Lower leg skin (tissue), 3 donors: Measurements from ENCODE around the gene DMD.

ENCODE experiments used
- CTCF ChIP-seq, 3 donors: fragments of 450-650 bp; IDR thresholded peaks; one replicate each; pipeline ENCODE4 v1.5.1; 2016; ENCODE audit warnings: antibody characterized with exemption in 3 of 3, mild to moderate bottlenecking in 3 of 3, moderate library complexity in 2 of 3
- POLR2A ChIP-seq, 2 donors: fragments of 450-650 bp; IDR thresholded peaks; one replicate each; pipeline ENCODE4 v1.6.1; 2016 to 2017; ENCODE audit warnings: antibody characterized with exemption in 2 of 2, mild to moderate bottlenecking in 1 of 2, moderate library complexity in 1 of 2

- TF ChIP-seq CTCF (IDR thresholded peaks at IDR 0.05), result no peak
- no peak for TF ChIP-seq POLR2A (IDR thresholded peaks at IDR 0.05)
Measured at GRCh38 chrX:32572644-32573043, 638.7 kb downstream of the DMD start.
